Measurements from ENCODE around the gene PRG3. TPM values are rescaled to one million over a fixed set of nuclear protein-coding genes. Genes with fewer than 3 reads are reported as not detected.
"Not testable (repeated sequence)": the region's sequence is repeated elsewhere in the genome, so short reads cannot be mapped to it uniquely, and the experiment has no call there.

Gene PRG3
- total RNA-seq, 2 donors from 2014 or later: not detected

DNA sequence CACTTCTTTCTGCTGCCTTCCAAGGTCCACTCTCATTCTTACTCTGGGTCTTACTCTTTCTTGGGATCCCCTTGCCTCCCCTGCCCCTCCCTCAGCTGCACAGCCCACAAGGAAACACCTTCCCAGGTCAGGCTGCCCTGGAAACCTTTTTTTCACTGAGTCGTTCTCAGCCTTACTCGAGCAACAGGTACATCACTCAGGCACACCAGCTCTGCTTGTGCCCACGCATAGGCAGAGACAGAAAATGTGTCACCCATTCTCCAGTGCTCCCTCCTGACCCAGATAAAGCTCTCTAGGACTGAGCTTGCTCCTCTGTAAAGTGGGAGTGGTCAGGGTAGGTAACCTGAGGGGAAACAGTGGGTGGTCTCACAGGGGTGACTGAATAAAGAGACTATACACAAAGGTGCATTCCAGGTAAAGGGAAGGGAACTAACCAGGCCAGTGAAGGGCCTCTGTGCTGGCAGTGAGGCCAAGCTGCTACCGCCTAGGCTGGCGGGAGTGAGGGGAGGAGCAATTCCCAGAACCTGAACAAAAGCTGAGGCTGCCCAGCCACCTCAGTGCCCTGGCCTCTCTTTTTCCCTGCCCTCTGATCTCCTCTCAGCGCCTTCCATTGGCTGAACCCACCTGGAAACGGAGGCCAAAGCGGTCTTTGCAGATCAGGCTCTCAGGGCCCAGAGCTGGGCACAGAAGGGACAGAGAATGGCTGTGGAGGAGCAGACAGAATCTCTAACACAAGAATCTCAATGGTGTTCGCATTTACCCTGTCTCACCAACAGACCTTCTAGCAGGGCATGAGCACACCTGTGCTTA is 15.9 kb downstream of the PRG3 start:
- no peak overlapping the region for H3K4me3 Mint-ChIP-seq
- no peak overlapping the region for H3K27ac Mint-ChIP-seq
- no peaks in the 10 kb centered on the region for H3K4me1 Mint-ChIP-seq
- no peaks in the 10 kb centered on the region for H3K36me3 Mint-ChIP-seq (ENCODE audit: low read depth)
- peaks cover 11% of the 10 kb centered on the region for H3K27me3 Mint-ChIP-seq
- ATAC-seq (replicated peaks): no peak
- H3K9me3 Mint-ChIP-seq: no peaks in the 10 kb centered on the region

DNA sequence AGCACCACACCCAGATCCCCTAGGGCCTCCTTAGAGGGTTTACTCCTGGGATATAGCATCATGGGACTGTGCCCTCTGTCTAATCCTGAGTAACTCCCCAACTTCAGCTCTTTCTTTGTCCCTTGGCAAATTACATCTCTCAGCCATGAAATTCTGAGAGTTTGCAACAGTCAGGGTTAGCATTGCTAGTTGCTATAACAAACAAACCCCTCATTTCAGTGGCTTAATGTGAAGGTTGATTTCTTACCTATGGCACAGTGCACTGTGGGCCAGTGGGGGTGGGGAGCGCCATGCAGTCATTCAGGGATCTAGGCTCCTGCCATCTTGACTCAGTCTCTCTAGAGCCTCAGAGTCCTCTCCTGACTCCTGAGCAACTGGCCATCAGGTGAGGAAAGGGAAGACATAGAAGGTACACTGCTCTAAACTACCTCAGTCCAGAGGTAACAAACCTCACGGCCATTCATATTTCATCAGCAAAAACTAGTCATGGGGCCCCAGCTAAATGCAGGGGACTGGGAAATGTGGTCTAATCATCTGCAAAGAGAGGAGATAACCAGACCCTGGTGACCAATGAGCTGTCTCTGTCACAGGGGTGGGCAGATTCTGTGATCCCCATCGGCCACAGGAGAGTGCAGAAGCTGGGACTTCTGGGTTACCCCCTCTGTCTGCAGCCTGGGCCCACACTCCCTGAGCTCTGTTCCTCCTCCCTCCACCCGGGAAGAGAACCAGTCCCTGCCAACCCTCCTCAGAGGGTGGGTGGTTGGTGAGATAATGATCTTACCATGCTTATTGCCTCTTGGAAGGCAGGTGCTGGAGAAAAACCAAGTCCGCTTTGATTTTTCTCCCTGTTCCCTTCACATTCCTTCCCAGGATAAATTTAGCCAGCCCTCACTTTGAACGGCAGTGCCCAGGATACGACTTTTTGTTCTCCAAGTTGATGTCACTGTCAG is 17.5 kb downstream of the PRG3 start:
- H3K36me3 Mint-ChIP-seq (ENCODE audit: low read depth): no peaks in the 10 kb centered on the region
- no peak overlapping the region for H3K27ac Mint-ChIP-seq
- H3K4me3 Mint-ChIP-seq: no peak overlapping the region
- peaks cover 11% of the 10 kb centered on the region for H3K27me3 Mint-ChIP-seq
- ATAC-seq (replicated peaks): no peak
- no peaks in the 10 kb centered on the region for H3K4me1 Mint-ChIP-seq
- no peaks in the 10 kb centered on the region for H3K9me3 Mint-ChIP-seq

DNA sequence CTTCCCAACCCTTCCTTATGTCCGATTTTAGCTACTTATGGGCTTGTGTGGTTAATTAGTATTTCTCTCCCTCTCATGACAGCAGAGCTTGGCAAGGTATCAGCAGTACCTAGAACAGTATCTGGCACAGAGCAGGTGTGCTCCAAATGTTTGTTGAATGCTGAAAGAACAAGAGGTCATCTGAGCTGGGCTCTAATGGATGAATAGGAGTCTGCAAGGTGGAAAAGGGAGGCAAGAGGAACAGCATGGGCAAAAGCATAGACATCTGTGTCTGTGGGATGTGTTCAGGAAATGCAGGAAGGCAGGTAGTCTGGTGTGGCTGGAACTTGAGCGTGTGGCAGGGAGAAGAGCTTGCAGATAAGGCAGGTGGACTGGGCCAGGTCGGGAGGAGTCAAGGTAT is 19.0 kb downstream of the PRG3 start:
- no peak overlapping the region for H3K4me3 Mint-ChIP-seq
- no peak for ATAC-seq (replicated peaks)
- H3K27me3 Mint-ChIP-seq: peaks cover 11% of the 10 kb centered on the region
- no peak overlapping the region for H3K27ac Mint-ChIP-seq
- H3K9me3 Mint-ChIP-seq: no peaks in the 10 kb centered on the region
- no peaks in the 10 kb centered on the region for H3K36me3 Mint-ChIP-seq (ENCODE audit: low read depth)
- no peaks in the 10 kb centered on the region for H3K4me1 Mint-ChIP-seq

DNA sequence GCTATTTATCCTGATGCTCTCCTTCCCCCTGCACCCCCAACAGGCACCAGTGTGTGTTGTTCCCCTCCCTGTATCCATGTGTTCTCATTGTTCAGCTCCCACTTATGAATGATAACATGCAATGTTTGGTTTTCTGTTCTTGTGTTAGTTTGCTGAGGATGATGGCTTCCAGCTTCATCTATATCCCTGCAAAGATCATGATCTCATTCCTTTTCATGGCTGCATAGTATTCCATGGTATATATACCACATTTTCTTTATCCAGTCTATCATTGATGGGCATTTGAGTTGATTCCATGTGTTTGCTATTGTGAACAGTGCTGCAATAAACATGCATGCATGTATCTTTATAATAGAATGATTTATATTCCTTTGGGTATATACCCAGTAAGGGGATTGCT is 19.5 kb downstream of the PRG3 start:
- not testable (repeated sequence) for H3K27me3 Mint-ChIP-seq; H3K4me1 Mint-ChIP-seq; H3K9me3 Mint-ChIP-seq; ATAC-seq (replicated peaks); H3K4me3 Mint-ChIP-seq; H3K27ac Mint-ChIP-seq; H3K36me3 Mint-ChIP-seq (ENCODE audit: low read depth)

DNA sequence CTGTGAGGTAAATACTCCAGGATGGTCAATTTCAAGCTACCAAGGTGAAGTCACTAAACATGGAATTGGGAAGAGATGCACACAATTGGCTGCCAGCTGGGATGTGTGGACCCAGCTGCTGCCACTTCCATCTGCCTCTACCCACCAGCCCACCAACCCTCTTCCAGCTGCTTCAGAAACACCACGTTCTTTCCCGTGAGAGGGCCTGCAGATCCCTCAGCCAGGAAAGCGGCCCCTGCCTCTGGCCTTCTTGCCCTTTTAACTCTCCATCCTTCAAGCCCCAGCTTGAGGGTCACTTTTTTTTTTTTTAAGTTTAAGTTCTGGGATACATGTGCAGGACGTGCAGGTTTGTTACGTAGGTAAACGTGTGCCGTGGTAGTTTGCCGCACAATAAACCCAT is 20.0 kb downstream of the PRG3 start:
- Mint-ChIP-seq H3K4me3 (no peak overlapping the region), H3K9me3 (no peaks in the 10 kb centered on the region), H3K4me1 (no peaks in the 10 kb centered on the region)

DNA sequence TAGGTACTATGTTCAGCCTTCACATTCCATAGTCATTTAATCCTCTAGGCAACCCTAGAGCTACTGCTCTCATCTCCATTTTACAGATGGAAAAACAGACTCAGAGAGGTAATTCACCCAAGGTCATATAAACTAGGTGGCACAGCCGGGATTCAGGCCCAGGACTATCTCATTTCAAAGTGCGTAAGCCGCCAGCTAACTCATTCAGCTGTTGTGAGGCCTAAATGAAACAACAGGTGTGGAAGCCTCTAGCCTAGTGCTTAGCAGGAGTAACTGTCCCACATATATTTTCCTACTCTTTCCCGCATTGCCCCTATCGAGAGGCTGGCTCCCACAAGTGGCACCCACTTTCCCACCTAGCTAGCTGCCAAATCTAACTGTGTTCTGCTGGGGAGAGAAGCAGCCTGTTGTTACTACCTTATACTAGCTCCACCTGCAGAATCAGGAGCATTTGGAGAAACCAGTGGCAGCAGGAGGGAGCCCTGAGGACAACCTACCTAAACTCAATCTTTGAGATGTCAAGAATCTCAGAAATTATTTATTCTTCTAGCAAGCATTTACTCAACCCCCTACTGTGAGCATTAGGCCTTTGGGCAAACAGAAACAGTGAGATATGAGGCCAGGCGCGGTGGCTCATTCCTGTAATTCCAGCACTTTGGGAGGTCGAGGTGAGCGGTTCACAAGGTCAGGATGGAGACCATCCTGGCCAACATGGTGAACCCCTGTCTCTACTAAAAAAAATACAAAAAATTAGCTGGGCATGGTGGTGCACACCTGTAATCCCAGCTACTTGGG is 20.9 kb downstream of the PRG3 start:
- Mint-ChIP-seq H3K36me3 (ENCODE audit: low read depth) (no peaks in the 10 kb centered on the region), H3K4me1 (no peaks in the 10 kb centered on the region), H3K9me3 (no peaks in the 10 kb centered on the region), H3K4me3 (no peak overlapping the region), H3K27ac (no peak overlapping the region), H3K27me3 (peaks cover 8% of the 10 kb centered on the region)
- no peak for ATAC-seq (replicated peaks)

More for the DNA sequence above, 20.0 kb downstream of the PRG3 start:
- ATAC-seq (replicated peaks): no peak
- Mint-ChIP-seq H3K27ac (no peak overlapping the region), H3K36me3 (ENCODE audit: low read depth) (no peaks in the 10 kb centered on the region), H3K27me3 (peaks cover 8% of the 10 kb centered on the region)

DNA sequence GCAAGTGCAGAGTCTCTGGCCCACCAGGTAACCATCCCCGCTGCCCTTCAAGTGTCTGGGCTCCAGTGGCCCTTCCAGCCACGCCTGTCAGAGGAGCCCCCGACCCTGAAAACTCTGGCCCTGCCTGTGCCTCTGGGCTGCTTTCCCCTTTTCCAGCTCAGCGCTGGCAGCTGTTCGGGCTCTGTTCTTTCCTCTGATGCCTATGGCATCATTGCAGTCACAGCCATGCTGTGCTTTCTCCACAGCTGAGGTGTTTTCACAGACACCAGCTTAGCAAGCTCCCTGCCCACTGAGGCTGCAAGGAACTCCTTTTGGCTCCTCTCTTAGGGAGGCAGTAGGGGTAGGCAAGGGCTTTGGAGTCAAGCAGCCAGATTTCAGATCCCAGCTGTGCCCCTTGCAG is 21.6 kb downstream of the PRG3 start:
- no peak overlapping the region for H3K4me3 Mint-ChIP-seq
- no peak overlapping the region for H3K27ac Mint-ChIP-seq
- no peaks in the 10 kb centered on the region for H3K4me1 Mint-ChIP-seq
- no peaks in the 10 kb centered on the region for H3K36me3 Mint-ChIP-seq (ENCODE audit: low read depth)
- H3K27me3 Mint-ChIP-seq: peaks cover 13% of the 10 kb centered on the region
- ATAC-seq (replicated peaks): no peak
- no peaks in the 10 kb centered on the region for H3K9me3 Mint-ChIP-seq

DNA sequence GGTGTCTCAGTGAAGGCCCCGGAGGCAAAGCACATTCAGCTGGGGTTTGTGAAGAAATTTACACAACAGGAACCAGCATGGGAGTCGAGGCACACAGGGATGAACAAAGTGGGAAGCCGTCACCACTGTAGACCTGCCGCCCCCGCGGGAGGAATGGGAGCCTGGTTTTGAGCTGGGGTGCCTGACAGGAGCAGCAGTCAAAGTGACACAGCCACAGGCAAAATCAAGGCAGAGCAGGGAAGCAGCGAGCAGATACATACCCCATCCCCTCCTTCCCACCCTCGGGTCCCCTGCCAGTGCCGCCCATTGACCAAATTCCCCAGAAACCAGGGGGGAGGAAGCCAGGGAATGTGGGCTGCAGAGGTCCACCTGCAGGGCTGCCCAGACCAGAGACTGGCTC is 22.0 kb downstream of the PRG3 start:
- no peak for ATAC-seq (replicated peaks)
- Mint-ChIP-seq H3K36me3 (ENCODE audit: low read depth) (no peaks in the 10 kb centered on the region), H3K4me3 (no peak overlapping the region), H3K9me3 (no peaks in the 10 kb centered on the region), H3K27ac (no peak overlapping the region), H3K27me3 (peaks cover 15% of the 10 kb centered on the region), H3K4me1 (no peaks in the 10 kb centered on the region)

DNA sequence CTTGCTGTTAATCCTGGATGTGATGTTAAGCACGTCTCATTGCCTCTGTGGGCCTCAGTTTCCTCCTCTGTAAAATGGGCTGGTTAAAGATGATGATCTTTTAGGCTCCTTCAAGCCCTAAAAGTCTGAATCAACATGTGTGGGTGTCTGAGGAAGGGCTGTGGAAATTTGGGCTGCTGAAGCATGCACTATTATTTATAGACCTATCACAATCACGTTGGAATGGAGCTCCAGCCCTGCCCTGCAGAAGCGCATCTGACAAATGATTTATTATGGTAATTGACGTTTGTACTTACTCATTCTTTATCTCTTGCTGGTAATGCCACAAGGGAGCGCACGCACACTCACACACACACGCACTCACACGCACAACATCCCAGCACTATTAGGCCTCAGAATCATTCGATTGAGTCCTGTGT is 22.4 kb downstream of the PRG3 start:
- no peak overlapping the region for H3K27ac Mint-ChIP-seq
- no peaks in the 10 kb centered on the region for H3K4me1 Mint-ChIP-seq
- peaks cover 15% of the 10 kb centered on the region for H3K27me3 Mint-ChIP-seq
- H3K4me3 Mint-ChIP-seq: no peak overlapping the region
- ATAC-seq (replicated peaks): peak; percentile 26
- H3K9me3 Mint-ChIP-seq: no peaks in the 10 kb centered on the region
- H3K36me3 Mint-ChIP-seq (ENCODE audit: low read depth): no peaks in the 10 kb centered on the region

DNA sequence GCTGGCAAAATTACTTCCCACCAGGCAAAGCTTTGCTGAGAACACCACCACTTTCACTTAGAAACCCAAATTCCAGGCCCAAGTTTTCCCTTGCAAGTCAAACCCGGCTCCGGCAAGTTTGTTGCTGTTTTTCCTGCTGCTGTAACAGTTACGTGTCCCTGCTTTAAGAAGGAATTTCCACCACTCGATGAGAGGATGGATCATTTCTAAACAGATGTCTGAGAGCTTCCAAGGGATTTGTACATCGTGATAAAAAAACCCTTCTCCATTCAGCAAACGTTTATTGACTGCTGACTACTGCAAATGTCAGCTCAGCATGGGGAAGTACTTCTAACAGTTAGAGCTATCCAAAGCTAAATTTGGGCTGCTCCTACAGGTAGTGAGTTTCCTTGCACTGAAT is 23.1 kb downstream of the PRG3 start:
- Mint-ChIP-seq H3K4me3 (no peak overlapping the region), H3K27ac (no peak overlapping the region), H3K4me1 (no peaks in the 10 kb centered on the region), H3K36me3 (ENCODE audit: low read depth) (no peaks in the 10 kb centered on the region), H3K9me3 (no peaks in the 10 kb centered on the region), H3K27me3 (peaks cover 9% of the 10 kb centered on the region)
- ATAC-seq (replicated peaks): no peak

DNA sequence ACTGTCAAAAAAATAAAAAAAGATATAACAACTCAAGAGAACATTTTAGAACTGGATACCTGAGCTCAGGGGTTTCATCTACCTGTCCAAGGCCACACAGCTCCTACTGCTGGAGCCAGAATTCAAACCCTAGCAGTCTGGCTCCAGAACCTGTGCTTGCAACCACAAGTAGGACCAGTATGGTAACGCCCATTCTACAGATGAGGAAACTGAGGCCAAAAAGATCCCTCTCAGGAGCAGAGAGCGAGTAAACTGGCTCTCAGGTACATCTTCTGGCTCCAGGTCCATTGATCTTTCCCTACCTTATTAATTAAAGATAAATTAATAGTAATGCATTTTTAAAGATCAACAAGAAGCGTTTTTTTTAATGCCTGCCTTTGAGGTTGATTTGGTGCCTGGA is 23.6 kb downstream of the PRG3 start:
- no peak for ATAC-seq (replicated peaks)
- H3K27me3 Mint-ChIP-seq: peaks cover 7% of the 10 kb centered on the region
- no peaks in the 10 kb centered on the region for H3K36me3 Mint-ChIP-seq (ENCODE audit: low read depth)
- H3K27ac Mint-ChIP-seq: no peak overlapping the region
- no peak overlapping the region for H3K4me3 Mint-ChIP-seq
- no peaks in the 10 kb centered on the region for H3K4me1 Mint-ChIP-seq
- no peaks in the 10 kb centered on the region for H3K9me3 Mint-ChIP-seq

DNA sequence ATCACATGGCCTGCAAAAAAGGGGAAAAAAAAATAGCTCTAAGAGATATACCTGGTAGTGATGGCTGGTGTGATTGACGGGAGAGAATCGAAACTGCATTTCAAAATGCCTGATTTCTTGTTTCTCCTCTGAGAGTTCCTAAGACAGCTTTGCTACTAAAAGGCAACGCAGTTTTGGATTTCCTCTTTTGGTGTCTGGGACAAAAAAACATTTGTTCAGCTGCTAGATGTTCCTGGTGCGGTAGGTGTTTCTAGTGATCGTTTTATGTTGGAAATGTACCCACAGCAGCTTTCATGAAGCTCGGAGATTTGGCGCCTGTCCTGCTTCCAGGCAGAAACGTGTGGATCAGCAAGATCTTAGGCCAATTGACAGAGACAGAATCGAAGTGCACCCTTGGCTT is 24.7 kb downstream of the PRG3 start:
- ATAC-seq (replicated peaks): no peak
- H3K9me3 Mint-ChIP-seq: no peaks in the 10 kb centered on the region
- no peak overlapping the region for H3K27ac Mint-ChIP-seq
- H3K4me3 Mint-ChIP-seq: no peak overlapping the region
- no peaks in the 10 kb centered on the region for H3K4me1 Mint-ChIP-seq
- H3K27me3 Mint-ChIP-seq: peaks cover 7% of the 10 kb centered on the region
- no peaks in the 10 kb centered on the region for H3K36me3 Mint-ChIP-seq (ENCODE audit: low read depth)

DNA sequence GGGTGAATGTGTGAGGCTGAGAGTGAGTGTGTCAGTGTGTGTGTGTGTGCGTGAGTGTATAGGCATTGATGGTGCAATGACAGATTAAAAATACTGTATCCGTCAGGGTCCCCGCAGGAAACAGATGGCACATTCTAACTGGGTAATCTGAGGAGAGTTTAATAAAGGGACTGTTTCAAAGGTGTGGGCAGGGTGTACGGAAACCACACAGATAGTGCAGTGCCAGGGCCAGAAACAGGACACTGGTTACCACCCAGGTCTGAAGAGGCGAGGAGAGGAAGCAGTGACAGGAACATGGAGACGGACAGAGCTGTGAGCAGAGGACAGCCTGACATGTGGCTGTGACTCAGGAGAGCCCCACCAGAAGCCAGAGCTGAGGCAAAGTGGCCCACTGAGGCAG is 26.3 kb downstream of the PRG3 start:
- Mint-ChIP-seq H3K27ac (no peak overlapping the region), H3K36me3 (ENCODE audit: low read depth) (no peaks in the 10 kb centered on the region), H3K4me3 (no peak overlapping the region), H3K4me1 (no peaks in the 10 kb centered on the region), H3K27me3 (peaks cover 7% of the 10 kb centered on the region), H3K9me3 (no peaks in the 10 kb centered on the region)
- no peak for ATAC-seq (replicated peaks)

DNA sequence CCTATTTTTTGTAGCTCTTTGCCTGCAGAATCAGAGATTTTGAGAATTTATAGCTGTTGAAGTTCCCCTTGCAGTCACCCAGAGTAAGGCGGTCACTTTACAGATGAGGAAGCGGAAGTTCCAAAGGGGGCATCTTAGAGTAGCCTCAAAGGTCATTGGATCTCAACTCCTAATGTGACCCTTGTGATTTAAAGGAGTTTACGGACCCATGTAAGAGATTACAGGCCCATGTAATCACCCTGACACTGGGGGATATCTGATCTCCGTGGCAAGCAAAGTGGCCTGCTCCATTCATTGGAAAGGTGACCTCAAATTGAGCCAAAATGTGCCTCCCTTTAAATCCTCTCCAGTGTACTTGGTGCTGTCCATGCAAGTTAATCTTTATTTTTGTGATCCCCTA is 27.1 kb downstream of the PRG3 start:
- ATAC-seq (replicated peaks): no peak
- no peak overlapping the region for H3K4me3 Mint-ChIP-seq
- H3K27me3 Mint-ChIP-seq: peaks cover 7% of the 10 kb centered on the region
- H3K4me1 Mint-ChIP-seq: no peaks in the 10 kb centered on the region
- H3K36me3 Mint-ChIP-seq (ENCODE audit: low read depth): no peaks in the 10 kb centered on the region
- H3K9me3 Mint-ChIP-seq: no peaks in the 10 kb centered on the region
- no peak overlapping the region for H3K27ac Mint-ChIP-seq
